GM23338 (cell line): ENCODE results near the gene TXNDC12. TPM values are rescaled to one million over a fixed set of nuclear protein-coding genes. Genes with fewer than 3 reads are reported as not detected.

Experiments
- CREB1 ChIP-seq: fragments of 250-450 bp; sonication (Bioruptor Pico); IDR thresholded peaks from 2 replicates; pipeline ENCODE4 v1.5.0; 2020; ENCODE audit warnings: low read depth, mild to moderate bottlenecking, moderate library complexity
- ETS1 ChIP-seq: IDR thresholded peaks from 2 replicates; pipeline ENCODE4 v1.6.1; 2016; ENCODE audit warnings: antibody characterized with exemption
- EZH2phosphoT487 ChIP-seq: fragments of 200-600 bp; sonication (generic); IDR thresholded peaks from one replicate; pipeline ENCODE4 v1.8.1; 2018; ENCODE audit warnings: antibody characterized with exemption; ENCODE audit not compliant: unreplicated experiment
- REST ChIP-seq: IDR thresholded peaks from one replicate; pipeline ENCODE4 v1.6.1; 2018; ENCODE audit warnings: antibody characterized with exemption; ENCODE audit not compliant: unreplicated experiment
- polyA plus RNA-seq: library from polyadenylated mRNA; unstranded; fragments of >200 nt; fragmentation: Nextera tagmentation; extraction: Ambion mirVana; gene quantifications from 2 replicates; pipeline ENCODE4 v1.2.1, GENCODE V29; 2016
- small RNA-seq: library from RNA; depleted of rRNA; stranded (forward); fragments of <200 nt; gene quantifications from one replicate; pipeline ENCODE3, GENCODE V24; 2014; ENCODE audit warnings: low replicate concordance
- total RNA-seq: library from RNA; depleted of rRNA; stranded (reverse); fragments of >200 nt; shearing (Covaris generic); gene quantifications from 2 replicates; pipeline ENCODE4 v1.2.3, GENCODE V29; 2014; rRNA removed

Gene TXNDC12
- total and polyA plus RNA-seq, 2 experiments from 2014 or later: 68.9 to 88.2 TPM

GRCh38 chr1:51973587-51974474 is 81.2 kb downstream of the TXNDC12 start (continued):
- TF ChIP-seq REST (no peak), ETS1 (no peak), EZH2phosphoT487 (no peak), CREB1 (CRISPR knock-in tag) (no peak)

Small RNAs within 50 kb of the gene (small RNA-seq; reads per million reads assigned to genes)
- gene RN7SL290P: not detected
- gene RNA5SP48: not detected

Other genes starting within 250 kb of the TXNDC12 start
- 121 and 129 TPM in 2 replicates for gene NRDC, start 176.5 kb downstream of the TXNDC12 start, total RNA-seq
- 198 and 217 TPM in 2 replicates for gene NRDC, start 176.5 kb downstream of the TXNDC12 start, polyA plus RNA-seq
- gene RAB3B, start 64.5 kb downstream of the TXNDC12 start, total RNA-seq: 34.6 and 37.9 TPM in 2 replicates
- 16.3 and 18.3 TPM in 2 replicates for gene RAB3B, start 64.5 kb downstream of the TXNDC12 start, polyA plus RNA-seq
- 12.0 and 13.0 TPM in 2 replicates for gene KTI12, start 21.4 kb downstream of the TXNDC12 start, total RNA-seq
- 8.7 and 9.5 TPM in 2 replicates for gene KTI12, start 21.4 kb downstream of the TXNDC12 start, polyA plus RNA-seq
- gene BTF3L4, start 1.1 kb upstream of the TXNDC12 start, total RNA-seq: 112 and 131 TPM in 2 replicates
- 149 and 154 TPM in 2 replicates for gene BTF3L4, start 1.1 kb upstream of the TXNDC12 start, polyA plus RNA-seq
- 26.5 and 27.3 TPM in 2 replicates for gene ZFYVE9, start 86.9 kb upstream of the TXNDC12 start, total RNA-seq
- 5.4 and 6.2 TPM in 2 replicates for gene ZFYVE9, start 86.9 kb upstream of the TXNDC12 start, polyA plus RNA-seq